Thoracic aorta (tissue), 2 donors: Measurements from ENCODE around the gene MYL3. TPM values are rescaled to one million over a fixed set of nuclear protein-coding genes. Genes with fewer than 3 reads are reported as not detected.

Experiments used
- ATAC-seq: fragments of 150-250 bp; one replicate; pipeline ENCODE4 v1.8.0; 2017; ENCODE audit warnings: low read depth; ENCODE audit not compliant: insufficient number of reproducible peaks, low FRiP score
- DNase-seq: peaks from one replicate; pipeline ENCODE4 v3.0.0-alpha.2; 2020; ENCODE audit warnings: low spot score
- H3K27ac ChIP-seq, 2 donors: fragments of 200-600 bp; sonication (generic); 1 replicate in 1 of 2; 2 replicates in 1 of 2; pipeline ENCODE4 v1.5.1; 2016; ENCODE audit warnings: mild to moderate bottlenecking in 2 of 2, moderate library complexity in 2 of 2
- H3K27me3 ChIP-seq: fragments of 200-600 bp; sonication (generic); replicated peaks from 2 replicates; pipeline ENCODE4 v1.6.0; 2016; ENCODE audit warnings: mild to moderate bottlenecking; ENCODE audit not compliant: insufficient read depth
- H3K36me3 ChIP-seq: fragments of 200-600 bp; sonication (generic); one replicate; pipeline ENCODE4 v1.5.1; 2016
- H3K4me1 ChIP-seq, 2 donors: fragments of 200-600 bp; sonication (generic); 1 replicate in 1 of 2; 2 replicates in 1 of 2; pipeline versions ENCODE4 v1.5.1 to v1.6.0; 2016; ENCODE audit warnings: low read depth in 2 of 2, mild to moderate bottlenecking in 1 of 2; ENCODE audit not compliant: control insufficient read depth in 1 of 2
- H3K4me3 ChIP-seq: fragments of 200-600 bp; sonication (generic); 2 replicates; pipeline ENCODE4 v1.5.1; 2016; ENCODE audit warnings: mild to moderate bottlenecking
- H3K9me3 ChIP-seq: fragments of 200-600 bp; sonication (generic); 2 replicates; pipeline ENCODE4 v1.5.1; 2016
- total RNA-seq, 2 donors: library from RNA; depleted of rRNA; stranded (reverse); fragments of >200 nt; gene quantifications; one replicate each; pipeline versions ENCODE4 v1.1.0 to v1.2.3, GENCODE V29; 2016
- TF ChIP-seq, protein P1 (sequence below): fragments of 200-600 bp; sonication (generic); IDR thresholded peaks from one replicate; pipeline ENCODE4 v1.5.1; 2019; ENCODE audit warnings: antibody characterized with exemption

MYL3 gene
- total RNA-seq, 2 donors from 2014 or later: 1.5 TPM; not detected in 1

DNA sequence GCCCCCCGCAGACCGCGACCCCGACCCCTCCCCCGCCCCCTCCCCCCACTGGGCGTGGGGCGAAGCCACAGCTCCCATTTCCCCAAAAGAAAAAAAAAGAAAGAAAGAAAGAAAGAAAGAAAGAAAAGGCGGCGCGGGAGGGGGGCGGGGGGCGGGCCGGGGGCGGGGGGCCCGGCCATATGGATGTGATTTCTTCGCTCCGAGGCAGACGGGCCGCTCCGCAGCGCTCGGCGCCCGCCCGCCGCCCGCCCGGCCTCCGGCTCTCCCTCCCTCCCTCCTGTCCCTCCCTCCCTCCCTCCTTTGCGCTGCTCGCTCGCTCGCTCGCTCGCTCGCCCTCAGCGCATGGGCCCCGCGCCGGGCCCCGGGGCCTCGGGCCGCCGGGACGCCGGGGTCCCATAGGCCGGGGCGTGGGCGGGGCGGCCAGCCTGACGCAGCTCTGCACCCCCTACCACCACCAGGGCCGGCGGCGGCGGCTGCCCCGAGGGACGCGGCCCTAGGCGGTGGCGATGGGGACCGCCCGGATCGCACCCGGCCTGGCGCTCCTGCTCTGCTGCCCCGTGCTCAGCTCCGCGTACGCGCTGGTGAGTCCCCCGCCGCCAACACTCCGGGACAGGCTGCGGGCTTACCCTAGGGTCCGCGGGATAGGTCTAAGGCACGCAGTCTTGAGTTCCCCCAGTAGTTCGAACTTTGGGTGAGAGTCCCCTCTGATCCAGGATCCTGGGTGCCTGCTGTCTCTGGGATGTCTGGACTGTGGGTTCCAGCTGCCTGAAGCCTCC, 20.0 kb upstream of the MYL3 start:
- H3K4me1 ChIP-seq: peaks cover 3 to 27% of the 10 kb centered on the region in 2 donors
- TF ChIP-seq, protein P1, sequence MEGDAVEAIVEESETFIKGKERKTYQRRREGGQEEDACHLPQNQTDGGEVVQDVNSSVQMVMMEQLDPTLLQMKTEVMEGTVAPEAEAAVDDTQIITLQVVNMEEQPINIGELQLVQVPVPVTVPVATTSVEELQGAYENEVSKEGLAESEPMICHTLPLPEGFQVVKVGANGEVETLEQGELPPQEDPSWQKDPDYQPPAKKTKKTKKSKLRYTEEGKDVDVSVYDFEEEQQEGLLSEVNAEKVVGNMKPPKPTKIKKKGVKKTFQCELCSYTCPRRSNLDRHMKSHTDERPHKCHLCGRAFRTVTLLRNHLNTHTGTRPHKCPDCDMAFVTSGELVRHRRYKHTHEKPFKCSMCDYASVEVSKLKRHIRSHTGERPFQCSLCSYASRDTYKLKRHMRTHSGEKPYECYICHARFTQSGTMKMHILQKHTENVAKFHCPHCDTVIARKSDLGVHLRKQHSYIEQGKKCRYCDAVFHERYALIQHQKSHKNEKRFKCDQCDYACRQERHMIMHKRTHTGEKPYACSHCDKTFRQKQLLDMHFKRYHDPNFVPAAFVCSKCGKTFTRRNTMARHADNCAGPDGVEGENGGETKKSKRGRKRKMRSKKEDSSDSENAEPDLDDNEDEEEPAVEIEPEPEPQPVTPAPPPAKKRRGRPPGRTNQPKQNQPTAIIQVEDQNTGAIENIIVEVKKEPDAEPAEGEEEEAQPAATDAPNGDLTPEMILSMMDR: no peak
- no peaks in the 10 kb centered on the region for H3K36me3 ChIP-seq
- no peak for ATAC-seq
- no peaks in the 10 kb centered on the region for H3K27me3 ChIP-seq
- H3K4me3 ChIP-seq: peak overlapping the region; percentile 93
- H3K9me3 ChIP-seq: no peaks in the 10 kb centered on the region
- H3K27ac ChIP-seq: no peak overlapping the region
- DNase-seq: no peak

DNA sequence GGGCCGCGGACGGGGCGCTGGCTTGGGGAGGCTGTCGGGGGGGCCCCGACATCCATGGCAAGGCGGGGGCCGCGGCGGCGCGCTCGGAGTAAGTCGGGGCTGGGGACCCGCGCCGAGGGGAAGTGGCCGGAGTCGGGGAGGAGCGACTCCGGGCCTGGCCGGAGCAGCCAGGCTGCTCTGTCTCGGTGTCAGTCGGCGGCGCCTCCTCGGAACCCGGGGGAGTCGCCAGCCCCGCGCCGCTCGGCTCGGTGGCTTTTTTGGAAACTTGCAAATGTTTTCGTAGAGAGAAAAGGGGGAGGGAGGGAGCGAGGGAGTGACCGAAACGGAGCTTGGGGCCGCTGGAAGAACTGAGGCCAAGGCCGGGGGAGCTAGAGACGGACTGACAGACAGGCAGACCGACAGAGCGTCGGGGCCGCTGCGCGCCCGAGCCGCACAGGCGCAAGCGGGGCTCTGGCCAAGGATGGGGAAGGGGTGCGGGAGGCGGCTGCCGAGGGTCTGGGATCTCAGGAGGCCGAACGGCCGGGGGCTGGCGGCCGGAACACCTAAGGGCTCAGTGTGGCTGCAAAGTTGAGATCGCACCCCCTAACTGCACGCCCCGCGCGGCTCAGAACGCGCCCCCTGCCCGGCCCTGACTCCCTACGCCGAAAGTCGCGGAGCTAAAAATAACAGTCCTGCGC, 19.3 kb upstream of the MYL3 start:
- H3K4me1 ChIP-seq: peaks cover 3 to 27% of the 10 kb centered on the region in 2 donors
- no peak for DNase-seq
- TF ChIP-seq, protein P1: no peak

DNA sequence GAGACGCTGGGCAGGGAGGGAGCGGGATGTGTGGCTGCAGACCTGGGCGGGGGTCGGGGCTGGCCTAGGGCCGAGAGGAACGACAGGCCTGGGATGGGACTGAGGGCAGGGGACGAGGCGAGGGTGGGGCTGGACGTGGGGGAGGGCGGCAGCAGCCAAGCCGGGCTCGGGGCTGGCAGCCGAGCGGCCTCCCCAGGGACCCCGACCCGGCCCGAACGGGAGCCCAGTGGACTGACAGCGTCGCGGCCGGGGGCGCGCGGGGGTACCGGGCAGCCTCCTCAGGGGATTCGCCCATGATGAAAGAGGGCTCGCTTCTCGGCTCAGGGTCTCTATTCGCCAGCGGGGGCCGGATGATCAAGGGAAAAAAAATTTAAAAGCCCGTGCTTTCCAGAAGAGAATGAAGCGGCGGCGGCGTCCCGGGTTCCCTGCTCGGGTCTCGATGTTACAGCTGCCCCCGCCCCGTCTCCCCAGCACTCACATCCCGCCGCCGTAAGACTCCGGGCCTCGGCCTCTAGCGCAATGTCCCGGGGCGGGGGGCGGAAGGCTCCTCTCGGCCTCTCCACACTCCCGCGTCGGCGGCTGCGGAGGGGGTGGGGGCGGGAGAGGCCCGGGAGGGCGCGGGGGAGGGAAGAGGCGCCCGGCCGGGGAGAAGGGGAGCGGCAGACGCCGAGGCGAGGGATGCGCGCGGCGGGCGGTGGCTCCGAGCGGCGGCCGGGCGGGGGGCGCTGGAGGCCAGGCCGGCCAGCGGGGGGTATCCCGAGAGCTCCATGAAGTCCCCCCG, 18.5 kb upstream of the MYL3 start:
- DNase-seq: no peak
- H3K4me3 ChIP-seq: peak overlapping the region; percentile 93
- no peaks in the 10 kb centered on the region for H3K27me3 ChIP-seq
- H3K36me3 ChIP-seq: no peaks in the 10 kb centered on the region
- TF ChIP-seq, protein P1: no peak
- H3K9me3 ChIP-seq: no peaks in the 10 kb centered on the region
- H3K27ac ChIP-seq: peak overlapping the region; percentile 45 to 65
- H3K4me1 ChIP-seq: peaks cover 3 to 27% of the 10 kb centered on the region in 2 donors
- ATAC-seq: no peak

More for the DNA sequence above, 19.3 kb upstream of the MYL3 start:
- Histone ChIP-seq H3K27ac (peak overlapping the region; percentile 45 to 65), H3K4me3 (peak overlapping the region; percentile 93), H3K36me3 (no peaks in the 10 kb centered on the region), H3K9me3 (no peaks in the 10 kb centered on the region), H3K27me3 (no peaks in the 10 kb centered on the region)
- no peak for ATAC-seq

GRCh38 chr3:46880884-46881595, 17.8 kb upstream of the MYL3 start:
- TF ChIP-seq, protein P1: no peak
- Histone ChIP-seq H3K27ac (peak overlapping the region; percentile 15 to 41), H3K27me3 (no peaks in the 10 kb centered on the region), H3K4me1 (peaks cover 3 to 27% of the 10 kb centered on the region in 2 donors), H3K4me3 (peak overlapping the region; percentile 93), H3K9me3 (no peaks in the 10 kb centered on the region), H3K36me3 (no peaks in the 10 kb centered on the region)
- DNase-seq (no peak), ATAC-seq (no peak)
